Mucosa of rectum (tissue), 2 donors: ENCODE measurements around the gene TOM1L2.

Experiments
- H3K27ac ChIP-seq, 2 donors: one replicate each; pipeline ENCODE4 v1.7.0; 2013; ENCODE audit warnings: inconsistent platforms in 2 of 2, low read depth in 2 of 2, low read length in 2 of 2
- H3K27me3 ChIP-seq, 2 donors: one replicate each; pipeline ENCODE4 v1.7.0; 2013; ENCODE audit warnings: low read length in 2 of 2; ENCODE audit not compliant: control insufficient read depth in 2 of 2, insufficient read depth in 2 of 2
- H3K36me3 ChIP-seq, 2 donors: one replicate each; pipeline ENCODE4 v1.7.0; 2013; ENCODE audit warnings: low read length in 2 of 2; ENCODE audit not compliant: control insufficient read depth in 2 of 2, insufficient read depth in 2 of 2
- H3K4me1 ChIP-seq, 2 donors: one replicate each; pipeline ENCODE4 v1.7.0; 2013; ENCODE audit warnings: low read length in 2 of 2, mild to moderate bottlenecking in 1 of 2; ENCODE audit not compliant: control insufficient read depth in 2 of 2, insufficient read depth in 2 of 2
- H3K4me3 ChIP-seq, 2 donors: one replicate each; pipeline ENCODE4 v1.7.0; 2013; ENCODE audit warnings: low read length in 2 of 2
- H3K9ac ChIP-seq, 2 donors: one replicate each; pipeline ENCODE4 v1.7.0; 2013; ENCODE audit warnings: low read length in 2 of 2, low read depth in 1 of 2, mild to moderate bottlenecking in 1 of 2
- H3K9me3 ChIP-seq, 2 donors: one replicate each; pipeline ENCODE4 v1.7.0; 2013; ENCODE audit warnings: low read length in 2 of 2; ENCODE audit not compliant: control insufficient read depth in 2 of 2
- donor health status: healthy.
- donor health status: Normal muscosa, but diverticular disease.

Gene TOM1L2

DNA sequence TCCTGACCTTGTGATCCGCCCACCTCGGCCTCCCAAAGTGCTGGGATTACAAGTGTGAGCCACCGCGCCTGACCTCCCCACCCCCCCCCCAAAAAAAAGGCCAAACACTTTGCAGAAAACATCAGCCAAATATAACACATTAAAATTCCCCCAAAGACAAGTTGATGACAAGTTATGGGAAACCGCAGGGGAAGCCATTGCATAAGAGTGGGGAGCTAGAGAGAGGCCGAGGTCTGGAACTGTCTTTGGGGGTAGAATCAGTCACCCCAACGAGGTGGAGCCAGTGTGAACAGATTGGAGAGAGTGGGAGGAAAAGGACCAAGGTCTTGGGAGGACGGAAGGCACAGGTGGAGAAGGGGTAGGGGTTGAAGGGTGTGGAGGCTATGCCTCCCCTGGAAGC lies 3.2 kb upstream of the TOM1L2 start:
- no peaks in the 10 kb centered on the region for H3K36me3 ChIP-seq
- no peaks in the 10 kb centered on the region for H3K9me3 ChIP-seq
- H3K4me1 ChIP-seq = peaks cover 15 to 21% of the 10 kb centered on the region in 2 donors
- H3K9ac ChIP-seq = no peak overlapping the region
- H3K4me3 ChIP-seq = no peak overlapping the region
- H3K27me3 ChIP-seq = no peaks in the 10 kb centered on the region
- no peak overlapping the region for H3K27ac ChIP-seq

DNA sequence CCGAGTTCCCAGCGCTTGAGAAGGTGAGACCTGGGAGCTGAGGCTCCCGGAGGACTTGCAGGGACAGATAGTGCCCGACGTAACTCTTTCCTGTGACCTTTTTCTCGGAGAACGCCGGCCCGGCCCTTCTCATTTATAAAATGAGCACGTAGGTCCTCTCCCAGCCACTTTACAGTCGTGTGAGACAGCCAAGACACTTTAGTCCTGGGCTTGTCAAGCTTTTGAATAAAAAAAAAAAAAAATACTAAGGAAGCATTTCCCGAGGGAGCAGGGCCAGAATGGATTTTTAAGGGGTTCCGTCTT lies 703 bp upstream of the TOM1L2 start:
- Histone ChIP-seq H3K9me3 (no peaks in the 10 kb centered on the region), H3K27ac (no peak overlapping the region)

DNA sequence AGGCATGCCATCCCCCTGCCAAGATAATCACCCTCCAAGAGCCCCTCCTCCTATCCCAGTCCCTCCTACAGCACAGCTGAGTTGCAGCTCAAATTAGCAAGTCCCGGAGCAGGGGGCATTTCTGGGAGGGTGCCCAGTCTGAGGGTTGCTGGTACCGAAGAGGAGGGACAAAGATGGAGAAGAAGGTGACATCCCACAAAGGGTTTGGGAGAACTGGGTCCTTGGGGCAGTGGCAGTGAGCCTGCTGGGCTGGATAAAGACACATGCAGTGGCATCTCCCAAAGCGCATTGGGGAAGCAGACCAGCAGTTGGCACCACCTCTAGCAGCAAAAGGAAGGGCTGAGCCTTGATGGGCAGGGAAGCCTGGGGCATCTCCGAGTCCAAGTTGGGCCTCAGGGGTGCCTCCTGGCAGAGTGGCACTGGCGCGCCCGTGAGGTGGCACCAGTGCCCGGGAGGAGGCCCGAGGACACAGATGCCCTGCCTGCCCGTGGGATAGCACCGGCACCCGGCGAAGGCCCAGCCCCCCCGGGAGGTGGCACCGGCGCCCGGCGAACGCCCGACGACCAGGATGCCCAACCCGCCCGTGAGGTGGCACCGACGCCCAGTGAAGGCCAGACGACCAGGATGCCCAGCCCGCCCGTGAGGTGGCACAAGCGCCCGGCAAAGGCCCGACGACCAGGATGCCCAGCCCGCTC lies 622 bp downstream of the TOM1L2 start:
- Histone ChIP-seq H3K27ac (peak overlapping the region; percentile 77 to 86), H3K4me3 (peak overlapping the region; percentile 71 to 84), H3K36me3 (no peaks in the 10 kb centered on the region), H3K27me3 (no peaks in the 10 kb centered on the region), H3K9me3 (no peaks in the 10 kb centered on the region), H3K9ac (peak overlapping the region; percentile 69 to 77), H3K4me1 (peaks cover 17 to 23% of the 10 kb centered on the region in 2 donors)

More for the DNA sequence above, 703 bp upstream of the TOM1L2 start:
- Histone ChIP-seq H3K4me1 (peaks cover 17 to 23% of the 10 kb centered on the region in 2 donors), H3K36me3 (no peaks in the 10 kb centered on the region), H3K4me3 (peak overlapping the region; percentile 68 to 81), H3K27me3 (no peaks in the 10 kb centered on the region), H3K9ac (peak overlapping the region; percentile 28 to 29)

DNA sequence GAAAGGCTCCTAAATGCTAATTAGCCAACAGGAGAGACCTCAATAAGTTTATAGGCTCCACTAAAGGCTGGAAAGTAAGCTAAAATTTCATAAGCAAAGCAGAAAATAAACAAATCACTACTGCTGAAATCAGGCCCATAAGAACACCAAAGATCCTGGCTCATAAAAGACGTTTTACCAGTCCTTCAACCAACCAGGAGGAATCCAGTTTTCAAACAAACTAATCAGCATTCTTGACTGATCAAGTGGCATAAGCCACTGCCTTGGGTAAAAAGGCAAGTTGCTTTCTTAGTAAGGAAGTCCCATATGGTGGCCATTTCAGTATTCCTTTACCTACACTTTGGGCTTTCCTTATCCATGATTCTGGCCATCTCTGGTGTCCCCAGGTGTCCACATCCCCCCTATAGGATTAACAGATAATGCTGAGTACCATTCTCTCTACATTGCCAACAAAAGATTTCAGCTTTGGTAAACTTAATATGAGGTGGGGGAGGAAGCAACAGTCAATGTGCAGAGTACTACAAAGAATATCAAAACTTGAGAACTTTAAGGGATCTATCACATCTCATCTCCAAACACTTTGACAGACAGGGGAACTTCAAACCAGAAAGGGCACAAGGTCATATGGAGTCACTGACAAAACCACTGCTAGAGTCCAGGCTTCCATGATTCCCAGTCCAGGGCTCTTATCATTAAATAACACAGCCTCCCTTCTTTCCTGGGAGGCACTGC lies 1.3 kb downstream of the TOM1L2 start:
- Histone ChIP-seq H3K4me1 (peaks cover 17 to 23% of the 10 kb centered on the region in 2 donors), H3K36me3 (no peaks in the 10 kb centered on the region), H3K9ac (peak overlapping the region; percentile 69 to 77), H3K4me3 (peak overlapping the region; percentile 71 to 84), H3K27me3 (no peaks in the 10 kb centered on the region), H3K9me3 (no peaks in the 10 kb centered on the region), H3K27ac (peak overlapping the region in 1 of 2 donors; percentile 86)

DNA sequence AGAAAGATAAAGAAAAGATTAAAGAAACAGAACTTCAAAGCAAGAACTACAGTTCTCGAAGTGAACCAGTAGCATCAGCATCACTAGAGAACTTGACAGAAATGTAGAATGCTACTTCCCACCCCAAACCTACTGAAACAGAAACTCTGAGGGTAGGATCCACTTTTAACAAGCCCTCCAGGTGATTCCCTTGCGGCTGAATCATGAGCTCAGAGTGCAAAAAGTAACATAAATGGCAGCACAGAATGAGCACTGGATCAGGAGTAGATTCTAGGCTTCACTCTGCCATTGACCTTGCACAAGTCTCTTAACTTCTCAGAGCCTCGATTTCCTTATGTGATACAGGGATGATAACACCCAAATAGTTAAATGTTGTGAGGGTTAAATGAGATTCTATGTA lies 5.8 kb downstream of the TOM1L2 start:
- Histone ChIP-seq H3K27me3 (no peaks in the 10 kb centered on the region), H3K4me1 (peaks cover 10 to 15% of the 10 kb centered on the region in 2 donors), H3K9me3 (no peaks in the 10 kb centered on the region), H3K27ac (no peak overlapping the region), H3K4me3 (no peak overlapping the region), H3K36me3 (no peaks in the 10 kb centered on the region), H3K9ac (no peak overlapping the region)

DNA sequence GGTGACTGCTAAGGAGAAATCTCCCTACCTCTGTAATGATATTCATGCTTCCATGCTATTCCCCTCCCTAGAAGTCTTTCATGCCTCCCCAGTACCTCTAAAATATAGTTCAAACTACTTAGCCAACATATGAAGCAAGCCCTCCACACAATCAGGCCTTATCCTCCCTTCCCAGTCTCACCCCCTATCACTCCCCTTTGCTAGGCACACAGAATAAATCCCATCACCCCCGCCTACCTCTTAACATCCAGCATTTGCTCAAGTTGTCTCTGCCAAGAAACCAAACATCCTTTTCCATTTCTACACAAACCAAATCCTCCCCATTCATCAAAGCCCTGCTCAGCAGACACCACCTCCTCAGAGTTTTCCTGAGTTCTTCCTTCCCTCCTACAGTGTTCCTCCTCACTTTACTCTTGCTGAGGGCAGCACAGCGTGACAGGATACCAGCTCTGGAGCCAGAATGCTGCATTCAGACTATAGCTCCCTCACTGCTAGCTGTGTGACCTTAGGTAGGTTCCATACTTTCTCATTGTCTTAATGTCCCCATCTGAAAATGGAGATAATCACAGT lies 7.0 kb downstream of the TOM1L2 start:
- Histone ChIP-seq H3K9me3 (no peaks in the 10 kb centered on the region), H3K4me1 (peaks cover 7 to 9% of the 10 kb centered on the region in 2 donors), H3K9ac (no peak overlapping the region), H3K36me3 (no peaks in the 10 kb centered on the region), H3K27me3 (no peaks in the 10 kb centered on the region), H3K4me3 (no peak overlapping the region), H3K27ac (no peak overlapping the region)

DNA sequence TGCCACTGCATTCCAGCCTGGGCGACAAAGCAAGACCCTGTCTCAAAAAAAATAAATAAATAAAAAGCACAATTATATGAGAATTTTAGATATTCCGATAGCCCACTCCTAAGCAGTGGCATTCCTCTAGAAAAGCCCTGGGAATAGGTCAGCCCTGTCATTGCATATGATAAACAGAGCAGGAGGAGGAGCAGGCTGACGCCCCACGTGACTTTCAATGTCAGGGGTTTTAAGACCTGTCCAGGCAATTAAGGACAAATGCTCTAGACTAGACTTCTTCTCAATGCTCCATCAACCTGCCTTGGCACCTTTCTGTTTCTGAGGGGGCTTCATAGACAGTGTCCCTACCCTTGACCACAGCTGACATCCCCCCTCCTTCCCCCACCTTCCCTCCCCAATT lies 7.5 kb downstream of the TOM1L2 start:
- Histone ChIP-seq H3K27me3 (no peaks in the 10 kb centered on the region), H3K4me3 (no peak overlapping the region), H3K4me1 (peaks cover 11 to 14% of the 10 kb centered on the region in 2 donors), H3K36me3 (no peaks in the 10 kb centered on the region), H3K9ac (no peak overlapping the region), H3K9me3 (no peaks in the 10 kb centered on the region), H3K27ac (no peak overlapping the region)

DNA sequence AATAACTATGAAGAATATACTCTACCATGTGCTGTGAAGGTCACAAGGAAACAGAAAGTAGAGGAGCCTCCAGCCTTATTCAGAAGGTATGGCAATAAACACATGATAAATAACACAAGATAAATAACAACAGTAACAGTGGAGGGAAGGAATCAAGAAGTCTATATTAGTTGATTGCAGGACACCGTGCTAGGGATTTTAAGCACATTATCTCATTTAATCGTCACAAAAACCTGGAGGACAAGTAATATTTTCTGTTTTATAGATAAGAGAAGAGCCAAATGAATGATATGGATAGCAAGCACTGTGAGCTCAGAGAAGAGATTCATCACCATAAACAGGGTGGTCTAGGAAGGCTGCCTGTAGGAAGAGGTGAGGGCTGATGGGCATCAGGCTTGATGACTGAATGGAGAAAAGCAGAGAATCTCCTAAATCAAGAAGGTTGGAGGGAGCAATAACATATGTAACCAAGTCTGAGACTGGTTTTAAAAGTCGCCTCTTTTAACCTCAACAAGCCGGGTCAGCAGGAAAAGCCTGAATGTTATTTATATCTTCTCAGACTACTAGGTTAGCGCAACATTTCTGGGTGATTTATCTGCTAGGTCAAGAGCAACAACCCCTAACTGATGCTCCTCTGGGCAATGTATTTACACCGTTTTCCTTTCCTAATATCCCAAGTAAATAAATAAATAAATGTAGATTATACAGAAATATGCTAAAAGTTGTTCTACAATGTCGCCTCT lies 8.3 kb downstream of the TOM1L2 start:
- Histone ChIP-seq H3K27ac (no peak overlapping the region), H3K36me3 (no peaks in the 10 kb centered on the region), H3K4me1 (peaks cover 19 to 22% of the 10 kb centered on the region in 2 donors), H3K27me3 (no peaks in the 10 kb centered on the region), H3K9me3 (no peaks in the 10 kb centered on the region), H3K9ac (no peak overlapping the region), H3K4me3 (no peak overlapping the region)

DNA sequence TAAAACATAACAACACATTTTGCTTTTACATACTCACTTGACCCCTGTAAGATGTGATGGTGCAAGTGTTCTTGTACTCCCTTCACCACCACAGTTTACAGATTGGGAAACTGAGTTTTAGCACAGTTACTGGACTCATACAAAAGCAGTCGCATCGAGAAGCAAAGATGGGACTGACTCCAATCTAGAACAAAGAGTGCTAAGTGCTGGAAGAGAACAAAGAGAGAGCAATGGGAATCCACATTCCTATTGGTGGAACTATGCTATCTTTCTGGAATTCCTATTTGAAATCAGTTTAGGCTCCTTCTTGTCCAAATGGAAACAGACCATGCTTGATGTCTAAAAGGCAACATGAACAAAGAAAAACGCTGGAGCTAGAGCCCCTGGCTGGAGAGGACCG lies 9.1 kb downstream of the TOM1L2 start:
- Histone ChIP-seq H3K36me3 (no peaks in the 10 kb centered on the region), H3K9me3 (no peaks in the 10 kb centered on the region), H3K9ac (no peak overlapping the region), H3K27ac (no peak overlapping the region), H3K4me3 (no peak overlapping the region), H3K4me1 (peaks cover 23 to 29% of the 10 kb centered on the region in 2 donors), H3K27me3 (no peaks in the 10 kb centered on the region)
